ENCODE results near the gene PMM1.

DNA sequence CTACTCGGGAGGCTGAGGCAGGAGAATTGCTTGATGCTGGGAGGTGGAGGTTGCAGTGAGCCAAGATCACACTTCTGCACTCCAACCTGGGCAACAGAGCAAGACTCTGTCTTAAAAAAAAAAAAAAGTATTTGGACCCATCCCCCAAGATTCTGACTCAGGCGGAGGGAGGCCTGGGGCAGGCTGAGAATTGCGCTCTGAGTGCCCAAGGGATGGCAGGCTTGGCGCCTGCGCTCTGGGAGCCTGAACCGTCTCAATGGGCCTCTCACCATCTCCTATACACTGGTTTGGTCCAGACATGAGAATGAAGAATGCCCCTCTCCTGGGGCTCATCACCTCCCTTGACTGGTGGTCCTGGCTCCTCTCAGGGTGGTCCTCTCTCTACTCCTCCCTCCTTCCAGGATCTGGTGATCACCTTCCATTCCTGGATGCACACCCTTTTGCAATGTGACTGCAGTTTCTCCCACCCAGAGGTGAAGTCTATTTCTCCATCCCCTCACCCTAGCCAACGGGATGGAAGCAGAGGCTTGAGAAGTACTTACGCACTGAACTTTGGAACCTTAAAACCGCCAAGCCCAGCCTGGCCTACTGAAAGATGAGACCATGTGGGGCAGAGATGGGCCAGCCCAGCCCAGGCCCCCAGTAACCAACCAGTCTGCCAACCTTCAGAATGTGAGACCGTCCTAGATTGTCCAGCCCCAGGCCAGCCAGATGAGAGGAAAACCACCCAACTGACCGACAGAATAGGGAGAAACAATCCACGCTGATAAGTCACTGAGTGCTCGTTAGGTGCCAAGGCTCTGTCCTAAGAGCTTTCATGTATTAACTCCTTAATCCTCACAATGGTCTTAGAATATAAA lies 50.3 kb downstream of the PMM1 start:
- TF ChIP-seq POLR2A (IDR thresholded peaks at IDR 0.05; ENCODE audit: low read depth), result no peak
- TF ChIP-seq POLR2AphosphoS5 (IDR thresholded peaks at IDR 0.05), result no peak
- TF ChIP-seq, protein P1, sequence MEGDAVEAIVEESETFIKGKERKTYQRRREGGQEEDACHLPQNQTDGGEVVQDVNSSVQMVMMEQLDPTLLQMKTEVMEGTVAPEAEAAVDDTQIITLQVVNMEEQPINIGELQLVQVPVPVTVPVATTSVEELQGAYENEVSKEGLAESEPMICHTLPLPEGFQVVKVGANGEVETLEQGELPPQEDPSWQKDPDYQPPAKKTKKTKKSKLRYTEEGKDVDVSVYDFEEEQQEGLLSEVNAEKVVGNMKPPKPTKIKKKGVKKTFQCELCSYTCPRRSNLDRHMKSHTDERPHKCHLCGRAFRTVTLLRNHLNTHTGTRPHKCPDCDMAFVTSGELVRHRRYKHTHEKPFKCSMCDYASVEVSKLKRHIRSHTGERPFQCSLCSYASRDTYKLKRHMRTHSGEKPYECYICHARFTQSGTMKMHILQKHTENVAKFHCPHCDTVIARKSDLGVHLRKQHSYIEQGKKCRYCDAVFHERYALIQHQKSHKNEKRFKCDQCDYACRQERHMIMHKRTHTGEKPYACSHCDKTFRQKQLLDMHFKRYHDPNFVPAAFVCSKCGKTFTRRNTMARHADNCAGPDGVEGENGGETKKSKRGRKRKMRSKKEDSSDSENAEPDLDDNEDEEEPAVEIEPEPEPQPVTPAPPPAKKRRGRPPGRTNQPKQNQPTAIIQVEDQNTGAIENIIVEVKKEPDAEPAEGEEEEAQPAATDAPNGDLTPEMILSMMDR (IDR thresholded peaks at IDR 0.05), result no peak
- no peak for TF ChIP-seq EP300 (IDR thresholded peaks at IDR 0.05)

Data from esophagus muscularis mucosa (tissue), 4 donors.